ENCODE results near the gene TIMP2. TPM values are rescaled to one million over a fixed set of nuclear protein-coding genes. Genes with fewer than 3 reads are reported as not detected.
"Not testable (repeated sequence)": the region's sequence is repeated elsewhere in the genome, so short reads cannot be mapped to it uniquely, and the experiment has no call there.

Gene TIMP2
- total RNA-seq, 1 donor from 2014 or later = 1,096 TPM

GRCh38 chr17:78966910-78967600, 41.9 kb upstream of the TIMP2 start:
- Mint-ChIP-seq H3K4me3 (ENCODE audit: unreplicated experiment) (no peak overlapping the region), H3K27me3 (ENCODE audit: unreplicated experiment) (no peaks in the 10 kb centered on the region), H3K36me3 (ENCODE audit: unreplicated experiment) (peaks cover 18% of the 10 kb centered on the region), H3K4me1 (ENCODE audit: unreplicated experiment) (peaks cover 15% of the 10 kb centered on the region), H3K9me3 (ENCODE audit: unreplicated experiment) (no peaks in the 10 kb centered on the region), H3K27ac (ENCODE audit: unreplicated experiment) (no peak overlapping the region)
- TF ChIP-seq, protein P1, sequence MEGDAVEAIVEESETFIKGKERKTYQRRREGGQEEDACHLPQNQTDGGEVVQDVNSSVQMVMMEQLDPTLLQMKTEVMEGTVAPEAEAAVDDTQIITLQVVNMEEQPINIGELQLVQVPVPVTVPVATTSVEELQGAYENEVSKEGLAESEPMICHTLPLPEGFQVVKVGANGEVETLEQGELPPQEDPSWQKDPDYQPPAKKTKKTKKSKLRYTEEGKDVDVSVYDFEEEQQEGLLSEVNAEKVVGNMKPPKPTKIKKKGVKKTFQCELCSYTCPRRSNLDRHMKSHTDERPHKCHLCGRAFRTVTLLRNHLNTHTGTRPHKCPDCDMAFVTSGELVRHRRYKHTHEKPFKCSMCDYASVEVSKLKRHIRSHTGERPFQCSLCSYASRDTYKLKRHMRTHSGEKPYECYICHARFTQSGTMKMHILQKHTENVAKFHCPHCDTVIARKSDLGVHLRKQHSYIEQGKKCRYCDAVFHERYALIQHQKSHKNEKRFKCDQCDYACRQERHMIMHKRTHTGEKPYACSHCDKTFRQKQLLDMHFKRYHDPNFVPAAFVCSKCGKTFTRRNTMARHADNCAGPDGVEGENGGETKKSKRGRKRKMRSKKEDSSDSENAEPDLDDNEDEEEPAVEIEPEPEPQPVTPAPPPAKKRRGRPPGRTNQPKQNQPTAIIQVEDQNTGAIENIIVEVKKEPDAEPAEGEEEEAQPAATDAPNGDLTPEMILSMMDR (IDR thresholded peaks at IDR 0.05) = no peak
- DNase-seq (ENCODE audit: extremely low spot score, unreplicated experiment) = no peak

GRCh38 chr17:78966123-78966813, 41.1 kb upstream of the TIMP2 start:
- Mint-ChIP-seq H3K27ac (ENCODE audit: unreplicated experiment) (no peak overlapping the region), H3K9me3 (ENCODE audit: unreplicated experiment) (no peaks in the 10 kb centered on the region), H3K36me3 (ENCODE audit: unreplicated experiment) (peaks cover 14% of the 10 kb centered on the region), H3K4me3 (ENCODE audit: unreplicated experiment) (no peak overlapping the region), H3K27me3 (ENCODE audit: unreplicated experiment) (no peaks in the 10 kb centered on the region), H3K4me1 (ENCODE audit: unreplicated experiment) (peaks cover 18% of the 10 kb centered on the region)
- TF ChIP-seq, protein P1 (IDR thresholded peaks at IDR 0.05) = no peak
- no peak for DNase-seq (ENCODE audit: extremely low spot score, unreplicated experiment)

- DNase-seq (ENCODE audit: extremely low spot score, unreplicated experiment) = no peak
- H3K4me1 Mint-ChIP-seq (ENCODE audit: unreplicated experiment) = peaks cover 14% of the 10 kb centered on the region
- H3K27me3 Mint-ChIP-seq (ENCODE audit: unreplicated experiment) = no peaks in the 10 kb centered on the region
- no peaks in the 10 kb centered on the region for H3K9me3 Mint-ChIP-seq (ENCODE audit: unreplicated experiment)
- H3K36me3 Mint-ChIP-seq (ENCODE audit: unreplicated experiment) = peaks cover 11% of the 10 kb centered on the region
- TF ChIP-seq, protein P1 (IDR thresholded peaks at IDR 0.05) = no peak
- H3K4me3 Mint-ChIP-seq (ENCODE audit: unreplicated experiment) = no peak overlapping the region
- no peak overlapping the region for H3K27ac Mint-ChIP-seq (ENCODE audit: unreplicated experiment)
Observed at GRCh38 chr17:78965491-78965924, 40.3 kb upstream of the TIMP2 start.

DNA sequence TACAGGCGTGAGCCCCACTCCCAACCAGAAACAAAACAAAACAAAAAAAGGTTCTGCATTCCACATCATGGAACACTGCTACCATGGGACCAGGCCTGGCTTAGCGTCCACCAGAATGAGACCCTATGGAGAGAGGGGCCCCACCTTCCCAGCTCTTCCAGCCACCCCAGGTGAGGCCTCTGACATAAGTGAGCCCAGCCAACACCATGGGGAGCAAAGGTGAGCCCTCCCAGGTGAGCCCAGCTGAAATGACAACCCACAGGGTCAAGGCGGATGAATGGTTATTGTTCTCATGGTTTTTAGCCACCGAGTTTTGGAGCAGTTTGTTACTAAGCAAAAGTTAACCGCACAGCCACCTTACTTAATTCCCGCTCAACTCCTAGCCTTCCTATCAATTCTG, 38.2 kb upstream of the TIMP2 start:
- Mint-ChIP-seq H3K4me3 (ENCODE audit: unreplicated experiment) (no peak overlapping the region), H3K27ac (ENCODE audit: unreplicated experiment) (no peak overlapping the region), H3K4me1 (ENCODE audit: unreplicated experiment) (peaks cover 17% of the 10 kb centered on the region), H3K9me3 (ENCODE audit: unreplicated experiment) (no peaks in the 10 kb centered on the region), H3K36me3 (ENCODE audit: unreplicated experiment) (peaks cover 6% of the 10 kb centered on the region), H3K27me3 (ENCODE audit: unreplicated experiment) (no peaks in the 10 kb centered on the region)
- DNase-seq (ENCODE audit: extremely low spot score, unreplicated experiment) = no peak
- TF ChIP-seq, protein P1 (IDR thresholded peaks at IDR 0.05) = no peak

- not testable (repeated sequence) for H3K27me3 Mint-ChIP-seq (ENCODE audit: unreplicated experiment); H3K9me3 Mint-ChIP-seq (ENCODE audit: unreplicated experiment); H3K27ac Mint-ChIP-seq (ENCODE audit: unreplicated experiment); H3K36me3 Mint-ChIP-seq (ENCODE audit: unreplicated experiment); DNase-seq (ENCODE audit: extremely low spot score, unreplicated experiment); H3K4me3 Mint-ChIP-seq (ENCODE audit: unreplicated experiment)
- peaks cover 17% of the 10 kb centered on the region for H3K4me1 Mint-ChIP-seq (ENCODE audit: unreplicated experiment)
Observed at GRCh38 chr17:78962984-78963348, 37.8 kb upstream of the TIMP2 start.
